Measurements from ENCODE around the gene RCAN2.

The RCAN2 gene

DNA sequence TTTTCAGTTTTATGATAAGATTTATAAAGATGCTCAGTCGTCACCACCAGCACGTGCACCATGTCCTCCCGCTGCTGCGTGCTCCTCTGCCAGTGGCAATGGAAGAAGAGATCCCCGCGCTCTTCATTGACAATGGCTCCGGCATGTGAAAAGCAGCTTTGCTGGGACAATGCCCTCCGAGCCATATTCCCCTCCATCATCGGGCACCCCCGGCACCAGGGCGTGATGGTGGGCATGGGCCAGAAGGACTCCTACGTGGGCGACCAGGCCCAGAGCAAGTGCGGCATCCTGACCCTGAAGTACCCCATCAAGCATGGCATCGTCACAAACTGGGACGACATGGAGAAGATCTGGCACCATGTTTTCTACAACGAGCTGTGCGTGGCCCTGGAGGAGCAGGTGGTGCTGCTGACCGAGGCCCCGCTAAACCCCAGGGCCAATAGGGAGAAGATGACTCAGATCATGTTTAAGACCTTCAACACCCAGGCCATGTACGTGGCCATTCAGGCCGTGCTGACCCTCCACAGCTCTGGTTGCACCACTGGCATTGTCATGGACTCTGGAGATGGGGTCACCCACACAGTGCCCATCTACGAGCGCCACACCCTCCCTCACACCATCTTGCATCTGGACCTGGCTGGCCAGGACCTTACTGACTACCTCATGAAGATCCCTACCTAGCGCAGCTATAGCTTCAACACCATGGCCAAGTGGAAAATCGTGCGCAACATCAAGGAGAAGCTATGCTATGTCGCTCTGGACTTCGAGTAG lies 286.2 kb downstream of the RCAN2 start:
- no peak for DNase-seq

DNA sequence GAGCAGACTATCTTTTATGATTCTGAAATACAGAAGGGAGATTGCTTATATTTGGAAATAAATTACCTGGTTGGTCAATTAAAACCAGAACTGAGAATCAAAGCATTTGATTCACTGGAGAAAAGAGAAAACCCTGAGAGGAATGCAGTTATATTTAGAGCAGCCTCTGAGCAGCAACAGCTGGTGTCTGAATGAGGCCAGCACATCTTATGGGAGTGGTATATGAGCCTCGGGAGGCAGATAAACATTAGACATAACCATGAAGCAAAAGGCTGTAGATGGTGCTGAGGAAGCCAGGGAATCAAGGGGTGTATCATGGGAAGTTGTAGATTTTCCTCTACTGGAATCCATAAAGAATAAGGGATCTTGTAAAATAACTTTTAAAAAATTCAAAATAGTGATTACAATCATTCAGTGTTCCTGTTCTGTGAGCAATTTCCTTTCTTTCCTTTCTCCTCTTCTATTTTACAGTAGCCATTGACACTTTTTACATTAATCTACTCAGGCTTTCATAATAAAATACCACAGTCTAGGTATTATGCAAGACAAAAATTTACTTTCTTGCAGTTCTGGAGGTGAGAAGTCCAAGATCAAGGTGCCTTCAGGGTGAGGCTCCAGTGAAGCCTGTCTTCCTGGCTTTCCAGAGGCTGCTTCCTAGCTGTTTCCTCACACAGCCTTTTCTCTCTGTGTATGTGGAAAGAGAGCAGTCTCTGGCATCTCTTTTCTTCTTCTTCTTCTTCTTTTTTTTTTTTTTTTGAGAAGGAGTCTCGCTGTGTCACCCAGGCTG lies 287.7 kb downstream of the RCAN2 start:
- DNase-seq = no peak

- no peak for DNase-seq
Observed at GRCh38 chr6:46201702-46202101, 289.5 kb downstream of the RCAN2 start.

DNA sequence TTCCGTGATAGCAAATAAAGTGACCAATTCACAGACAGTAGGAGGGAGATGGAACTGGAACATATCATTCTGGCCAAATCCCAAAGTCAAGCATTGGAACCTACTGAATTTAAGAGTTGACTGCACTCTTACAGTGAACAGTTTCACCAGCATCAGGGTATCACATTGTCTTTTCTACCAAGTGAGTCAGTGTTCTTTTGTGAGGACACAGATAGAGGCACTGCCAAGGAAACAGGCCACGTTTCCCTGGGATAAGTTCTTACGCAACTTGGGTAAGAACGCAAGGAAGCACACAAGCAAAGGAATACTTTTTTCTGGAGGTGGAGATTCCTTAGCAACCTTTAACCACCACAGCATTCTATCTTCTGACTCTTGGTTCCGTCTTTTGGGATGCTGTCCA lies 291.9 kb downstream of the RCAN2 start:
- DNase-seq = no peak

- DNase-seq = no peak
Observed at GRCh38 chr6:46191961-46192360, 299.3 kb downstream of the RCAN2 start.

DNA sequence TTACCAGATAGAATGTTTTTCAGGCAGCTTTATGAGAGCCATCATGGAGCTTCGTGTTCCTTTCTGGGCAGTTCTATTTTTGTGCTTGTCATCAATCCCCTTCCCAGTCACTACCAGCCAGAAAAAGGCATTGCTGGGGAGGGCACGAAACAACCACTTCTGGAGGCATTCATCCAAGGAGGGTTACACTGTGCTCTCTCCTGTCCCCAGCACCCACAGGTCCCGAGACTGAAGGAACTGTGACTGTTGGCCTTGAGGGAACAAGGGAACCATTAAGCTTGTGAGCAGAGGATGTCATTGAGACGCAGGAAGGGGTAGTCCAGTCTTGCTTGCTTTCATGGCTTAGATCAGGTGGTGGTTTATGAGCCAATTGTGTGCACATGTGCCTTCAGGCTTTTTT lies 300.4 kb downstream of the RCAN2 start:
- DNase-seq = no peak

DNA sequence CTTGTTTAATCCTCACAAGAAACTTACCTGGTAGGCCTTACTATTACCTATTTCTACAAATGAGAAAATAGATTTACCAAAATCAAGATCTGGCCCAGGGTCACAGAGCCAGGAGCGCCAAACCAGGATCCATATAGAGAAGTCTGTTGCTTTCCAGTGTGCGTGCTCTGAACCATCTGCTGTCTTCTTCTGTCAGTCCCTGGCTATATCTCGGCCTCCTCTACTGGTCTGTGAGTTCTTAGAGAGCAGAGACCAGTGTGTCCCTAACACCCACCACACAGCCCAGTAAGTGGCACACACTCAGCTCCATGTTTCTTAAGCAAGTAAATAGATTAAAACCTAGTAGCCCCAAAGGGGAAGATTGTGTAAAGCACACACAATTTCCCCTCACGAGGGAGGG lies 301.5 kb downstream of the RCAN2 start:
- no peak for DNase-seq

DNA sequence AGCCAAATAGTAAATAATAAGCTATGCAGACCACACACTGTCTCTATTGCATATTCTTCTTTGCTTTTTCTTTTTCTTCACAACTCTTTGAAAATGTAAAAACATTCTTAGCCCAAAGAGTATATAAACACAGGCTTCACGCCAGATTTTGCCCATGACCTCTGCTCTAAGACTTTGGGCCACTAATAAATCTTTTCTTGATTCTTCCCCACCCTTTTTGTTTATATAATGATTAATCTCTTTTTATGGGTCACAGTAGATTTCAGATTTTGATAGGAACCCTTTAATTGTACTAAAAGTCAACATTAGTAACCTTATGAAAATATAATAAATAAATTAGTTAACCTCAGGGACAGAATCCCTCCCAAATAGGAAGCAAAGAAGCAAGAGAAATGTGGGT lies 304.7 kb downstream of the RCAN2 start:
- DNase-seq = no peak

- no peak for DNase-seq
Observed at GRCh38 chr6:46184114-46184513, 307.1 kb downstream of the RCAN2 start.

DNA sequence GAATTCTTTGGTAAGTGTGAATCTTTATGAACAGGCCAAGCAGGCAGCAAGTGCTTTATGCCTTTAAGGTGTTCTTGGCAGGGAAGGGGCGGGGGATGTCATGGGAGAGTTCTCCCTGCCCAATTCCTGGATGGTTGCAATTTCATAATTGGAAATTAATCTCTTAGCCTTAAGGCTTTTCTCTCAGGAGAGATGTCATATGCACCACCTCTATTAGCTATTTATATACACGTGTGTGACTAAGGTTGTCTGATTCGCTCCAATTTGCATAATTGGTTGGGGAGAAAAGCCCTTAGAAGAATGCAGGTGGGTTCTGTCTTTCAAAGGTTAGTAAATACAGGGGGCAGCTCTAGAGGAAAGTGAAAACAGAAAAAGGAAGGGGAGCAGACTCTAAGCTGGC lies 315.3 kb downstream of the RCAN2 start:
- DNase-seq = no peak

DNA sequence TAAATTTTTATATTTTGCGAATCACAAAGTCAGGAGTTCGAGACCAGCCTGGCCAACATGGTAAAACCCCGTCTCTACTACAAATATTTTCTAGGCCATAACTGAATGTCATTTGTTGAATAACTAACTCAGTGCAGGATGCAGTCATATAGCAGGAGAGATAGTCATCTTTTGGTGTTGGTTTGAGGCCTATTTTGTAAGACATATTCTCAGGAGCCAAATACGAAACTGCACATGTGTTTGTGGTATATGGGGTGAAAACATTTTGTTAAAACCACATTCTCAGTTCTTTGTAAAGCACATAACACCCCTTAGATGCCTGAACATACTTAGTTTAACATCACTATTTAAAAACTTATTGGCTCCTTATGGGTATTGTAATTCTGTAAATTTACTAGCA lies 315.8 kb downstream of the RCAN2 start:
- no peak for DNase-seq

DNA sequence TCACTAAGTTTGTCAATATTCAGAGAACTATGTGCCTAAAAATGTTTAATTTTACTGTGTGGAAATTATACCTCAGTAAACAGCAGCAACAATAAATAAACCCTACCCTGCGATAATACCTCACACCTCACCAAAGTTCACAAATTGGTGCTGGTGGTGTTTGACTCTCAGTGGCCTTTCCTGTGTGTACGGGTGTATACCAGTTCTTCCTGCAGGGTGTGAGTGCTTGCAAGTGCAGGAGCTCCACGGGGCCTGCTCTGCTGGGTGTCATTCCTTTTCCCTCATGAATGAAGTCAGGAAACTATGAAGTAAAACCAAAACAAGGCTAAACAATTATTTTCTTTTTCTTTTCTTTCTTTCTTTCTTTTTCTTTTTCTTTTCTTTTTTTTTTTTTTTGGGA lies 316.3 kb downstream of the RCAN2 start:
- no peak for DNase-seq

DNA sequence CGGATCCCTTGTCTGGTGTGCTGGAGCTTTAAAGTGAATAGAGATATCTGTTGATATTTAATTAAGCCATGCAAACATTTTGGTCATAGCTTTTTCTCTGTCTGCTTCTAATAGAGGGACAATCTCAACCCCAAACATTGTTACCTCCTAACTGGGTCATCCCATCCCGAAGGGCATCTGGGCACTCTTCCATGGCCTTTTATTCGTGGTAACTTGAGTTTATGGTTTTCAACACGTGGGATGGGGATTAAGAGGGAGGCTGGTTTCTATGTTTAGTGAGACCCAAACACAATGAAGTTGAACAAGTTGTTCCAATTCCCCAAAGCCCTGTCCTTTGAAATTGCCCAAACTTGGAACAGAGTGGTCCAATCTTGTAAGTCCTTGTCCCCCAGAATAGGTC lies 319.1 kb downstream of the RCAN2 start:
- no peak for DNase-seq
